ENCODE data around the gene MIA. TPM values are rescaled to one million over a fixed set of nuclear protein-coding genes. Genes with fewer than 3 reads are reported as not detected.

MIA gene
- total and polyA plus RNA-seq, 2 of the 4 experiments (the other 2 are of a cell fraction) = 0.44 TPM; not detected in 1

DNA sequence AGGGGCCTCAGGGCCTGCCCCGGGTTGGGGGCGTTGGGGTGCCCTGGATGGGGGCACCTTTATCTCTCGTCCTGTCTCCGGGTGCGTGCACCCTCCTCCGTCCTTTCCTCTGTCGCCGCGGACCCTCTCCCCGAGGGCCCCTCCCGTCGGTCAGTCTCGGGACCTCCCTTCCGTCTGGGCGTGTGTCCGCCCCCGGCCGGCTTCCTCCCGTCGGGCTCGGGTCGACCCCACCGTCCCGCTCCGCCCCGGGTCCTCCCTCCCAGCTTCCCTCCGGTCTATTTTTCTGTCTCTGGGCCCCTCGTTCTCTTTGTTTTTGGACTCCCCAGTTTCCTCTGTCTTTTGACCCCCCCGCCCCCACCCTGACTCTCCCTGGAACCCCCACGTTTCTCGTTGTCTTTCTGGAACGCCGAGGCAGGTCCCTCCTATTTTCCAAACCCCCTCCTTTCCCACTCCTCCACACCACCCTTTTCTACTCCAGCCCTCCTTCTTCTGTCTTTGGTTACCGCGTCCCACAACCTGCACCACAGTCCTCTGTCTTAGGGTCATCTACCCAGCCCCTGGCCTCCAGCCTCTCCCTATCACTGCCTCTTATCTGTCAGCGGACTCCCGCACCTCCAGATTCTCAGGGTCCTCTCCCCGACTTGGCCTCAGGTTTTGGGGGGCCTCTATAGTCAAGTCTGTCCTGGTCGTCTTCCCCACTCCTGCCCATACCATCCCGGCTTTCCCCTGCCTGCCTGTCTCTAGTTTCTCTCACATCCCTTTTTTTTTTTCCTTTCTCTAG is 24.4 kb downstream of the MIA start:
- Histone ChIP-seq H2BK120ac (ENCODE audit: low read depth, low read length) (peak overlapping the region; percentile 27; the same call in 1 of the 2 replicates), H3K9me3 (ENCODE audit: control insufficient read depth, insufficient read depth, low read length) (no peaks in the 10 kb centered on the region), H3K23ac (ENCODE audit: low read depth, low read length) (peak overlapping the region; percentile 72), H2AFZ (replicated peaks; ENCODE audit: low read length, poor library complexity) (peak overlapping the region; percentile 84), H2BK5ac (ENCODE audit: low read depth, low read length, poor library complexity, severe bottlenecking) (peak overlapping the region; percentile 82), H3K36me3 (ENCODE audit: control insufficient read depth, insufficient read depth, low read length) (peaks cover 35% of the 10 kb centered on the region), H4K20me1 (ENCODE audit: insufficient read depth, low read length) (peaks cover 50% of the 10 kb centered on the region), H2BK20ac (ENCODE audit: low read depth, low read length) (no peak overlapping the region), H3K27me3 (ENCODE audit: control insufficient read depth, insufficient read depth, low read length) (no peaks in the 10 kb centered on the region), H3K56ac (ENCODE audit: extremely low read depth, insufficient read depth, low read length) (peak overlapping the region; percentile 78), H4K5ac (ENCODE audit: low read depth, low read length) (peak overlapping the region; percentile 37), H2AK5ac (ENCODE audit: low read depth, low read length) (peak overlapping the region; percentile 75), H2BK15ac (ENCODE audit: low read depth, low read length) (no peak overlapping the region), H3K79me1 (ENCODE audit: low read depth in 1 of 2, low read length in 2 of 2) (peaks cover 4 to 59% of the 10 kb centered on the region in 2 experiments; a peak in 3 of 4 replicates), H3K18ac (ENCODE audit: low read depth, low read length) (peak overlapping the region; percentile 81; the same call in 1 of the 2 replicates), H3K9ac (ENCODE audit: low read depth, low read length) (peak overlapping the region; percentile 96), H3K14ac (replicated peaks; ENCODE audit: low read depth, low read length) (peak overlapping the region; percentile 89), H3K4me2 (ENCODE audit: low read depth, low read length) (peak overlapping the region; percentile 85), H3K4me1 (ENCODE audit: control insufficient read depth, insufficient read depth, low read length) (peaks cover 33% of the 10 kb centered on the region), H4K91ac (ENCODE audit: insufficient read depth, low read depth, low read length) (peak overlapping the region; percentile 50), H3K4me3 (ENCODE audit: insufficient read depth, low read depth, low read length) (peak overlapping the region; percentile 96), H3K9me1 (ENCODE audit: insufficient read depth, low read length) (peaks cover 34% of the 10 kb centered on the region), H3K4ac (ENCODE audit: low read depth, low read length) (peak overlapping the region; percentile 63), H3K27ac (ENCODE audit: insufficient read depth, low read length) (peak overlapping the region; percentile 95), H2AK9ac (replicated peaks; ENCODE audit: low read depth, low read length, poor library complexity) (peak overlapping the region; percentile 99), H4K8ac (ENCODE audit: low read depth in 2 of 2, low read length in 2 of 2) (peak overlapping the region; percentile 66 to 71; a peak in 3 of 4 replicates)
- WGBS, 2 experiments (ENCODE audit: extremely low coverage in 2 of 2, insufficient read length in 1 of 2) = 1% methylated on average over 25 of the region's 40 CpGs; no CpG with 5 or more reads in 1 of the 2 experiments
- DNase-seq (no peak), ATAC-seq (ENCODE audit: low read depth) (peak; percentile 9)
- BruUV-seq (replicated peaks) = no TSS peak
- TF ChIP-seq, protein P1, sequence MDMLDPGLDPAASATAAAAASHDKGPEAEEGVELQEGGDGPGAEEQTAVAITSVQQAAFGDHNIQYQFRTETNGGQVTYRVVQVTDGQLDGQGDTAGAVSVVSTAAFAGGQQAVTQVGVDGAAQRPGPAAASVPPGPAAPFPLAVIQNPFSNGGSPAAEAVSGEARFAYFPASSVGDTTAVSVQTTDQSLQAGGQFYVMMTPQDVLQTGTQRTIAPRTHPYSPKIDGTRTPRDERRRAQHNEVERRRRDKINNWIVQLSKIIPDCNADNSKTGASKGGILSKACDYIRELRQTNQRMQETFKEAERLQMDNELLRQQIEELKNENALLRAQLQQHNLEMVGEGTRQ (IDR thresholded peaks at IDR 0.05; ENCODE audit: low read depth, low read length) = no peak
- peak; percentile 71; the same call in 1 of the 2 replicates for TF ChIP-seq MAZ (IDR thresholded peaks at IDR 0.05; ENCODE audit: borderline replicate concordance, low read depth, low read length)
- TF ChIP-seq MXI1 (IDR thresholded peaks at IDR 0.05; ENCODE audit: borderline replicate concordance, low read depth, low read length) = peak; percentile 20; the same call in 1 of the 2 replicates
- peak; percentile 18; the same call in 1 of the 2 replicates for TF ChIP-seq POLR2A (IDR thresholded peaks at IDR 0.05; ENCODE audit: low read depth, low read length)
- ChIA-PET POLR2A (ENCODE audit: unreplicated experiment) (interaction anchor here (0.6 kb wide), 1 partner anchor 45 kb away, joined by 6 read pairs; no protein-coding TSS in a partner anchor), CTCF (interaction anchor here (1.0 kb wide), 1 partner anchor 564 kb away, joined by 4 read pairs; the partner anchor contains the start of gene B9D2)
- dilution Hi-C loops (cut with HindIII; ENCODE audit: low sequenced_read_pairs, unreplicated experiment) = no loop called here
- in situ Hi-C loops (cut with MboI; ENCODE audit: low sequenced_read_pairs) = no loop called here
- intact Hi-C loops (cut with micrococcal nuclease) = loop anchor here (5.0 kb wide), 2 partner anchors 47 to 82 kb away; partner anchors contain the start of genes ACTMAP, COQ8B, ITPKC and SNRPA
